GM18505 (cell line): ENCODE results near the gene EED.
"Not testable (repeated sequence)": the region's sequence is repeated elsewhere in the genome, so short reads cannot be mapped to it uniquely, and the experiment has no call there.

Experiments
- ATAC-seq: cut with Tn5 transposase; IDR thresholded peaks from one replicate; pipeline ENCODE4 v1.9.1; 2021; ENCODE audit not compliant: unreplicated experiment
- POLR2A ChIP-seq: IDR thresholded peaks from 4 replicates; pipeline ENCODE4 v1.6.1; 2011; ENCODE audit warnings: borderline replicate concordance; ENCODE audit not compliant: insufficient read depth, insufficient read length; ENCODE audit errors: extremely low read depth

The EED gene

GRCh38 chr11:86275493-86276370, 31.2 kb downstream of the EED start:
- no peak for TF ChIP-seq POLR2A
- ATAC-seq: no peak

- no peak for ATAC-seq
- no peak for TF ChIP-seq POLR2A
These were observed 33.2 kb downstream of the EED start for GRCh38 chr11:86277741-86278140.

GRCh38 chr11:86278226-86278625, 33.7 kb downstream of the EED start:
- TF ChIP-seq POLR2A: no peak
- no peak for ATAC-seq

GRCh38 chr11:86279747-86280146, 35.2 kb downstream of the EED start:
- no peak for TF ChIP-seq POLR2A
- ATAC-seq: no peak

GRCh38 chr11:86287468-86287796, 42.9 kb downstream of the EED start:
- no peak for ATAC-seq
- no peak for TF ChIP-seq POLR2A

GRCh38 chr11:86288776-86289507, 44.4 kb downstream of the EED start:
- TF ChIP-seq POLR2A: no peak
- ATAC-seq: no peak

GRCh38 chr11:86289508-86290280, 45.1 kb downstream of the EED start:
- not testable (repeated sequence) for ATAC-seq

GRCh38 chr11:86291466-86292262, 47.1 kb downstream of the EED start:
- TF ChIP-seq POLR2A: no peak
- no peak for ATAC-seq

GRCh38 chr11:86292912-86293616, 48.5 kb downstream of the EED start:
- no peak for TF ChIP-seq POLR2A
- peak; percentile 72 for ATAC-seq

- no peak for ATAC-seq
- no peak for TF ChIP-seq POLR2A
These were observed 49.5 kb downstream of the EED start for GRCh38 chr11:86294026-86294425.

GRCh38 chr11:86301742-86302091, 57.2 kb downstream of the EED start:
- no peak for ATAC-seq
- TF ChIP-seq POLR2A: no peak

- peak; percentile 96 for ATAC-seq
- TF ChIP-seq POLR2A: peak; percentile 86
These were observed 57.7 kb downstream of the EED start, which contains the start of gene HIKESHI for GRCh38 chr11:86302092-86302793. TSS of gene HIKESHI (plus strand) at chr11:86302240. CDS start at chr11:86302449, 209 bp downstream.
